PC-3 (cell line): ENCODE measurements around the gene PLA2G7. TPM values are rescaled to one million over a fixed set of nuclear protein-coding genes. Genes with fewer than 3 reads are reported as not detected.
"Not testable (repeated sequence)": the region's sequence is repeated elsewhere in the genome, so short reads cannot be mapped to it uniquely, and the experiment has no call there.

ENCODE experiments used
- ATAC-seq: fragments of 200-7000 bp; cut with Tn5 transposase; 2 replicates; pipeline ENCODE4 v1.9.1; 2020; ENCODE audit warnings: mild to moderate bottlenecking, moderate library complexity
- BruUV-seq: library from RNA; stranded (reverse); fragments of 400-500 nt; replicated peaks from 2 replicates; lab custom pipeline; 2021; lab: Mats Ljungman, UMichigan
- CTCF ChIA-PET: fragments of 300-600 bp; sonication (Branson Sonifier 250); formaldehyde crosslinking; loops from one replicate; lab custom pipeline; 2022; ENCODE audit warnings: antibody characterized with exemption; lab: Charles Lee
- POLR2A ChIA-PET: fragments of 300-600 bp; sonication (Branson Sonifier 250); formaldehyde crosslinking; loops from one replicate; lab custom pipeline; 2022; ENCODE audit warnings: antibody characterized with exemption; ENCODE audit not compliant: unreplicated experiment; lab: Charles Lee
- DNase-seq: peaks from one replicate; pipeline ENCODE4 v3.0.0-alpha.2; 2015
- H2AFZ ChIP-seq: fragments of 300-600 bp; sonication (generic); 2 replicates; pipeline ENCODE4 v1.6.0; 2016; ENCODE audit warnings: antibody characterized with exemption, low read length
- H3F3A ChIP-seq: fragments of 300-600 bp; sonication (generic); one replicate; pipeline ENCODE4 v1.6.0; 2017; ENCODE audit warnings: antibody characterized with exemption, low read length, control low read depth, mild to moderate bottlenecking; ENCODE audit not compliant: unreplicated experiment
- H3K27ac ChIP-seq: fragments of 300-600 bp; sonication (generic); 2 replicates; pipeline ENCODE4 v1.5.1; 2016; ENCODE audit warnings: mild to moderate bottlenecking, low read length
- H3K27me3 ChIP-seq: fragments of 300-600 bp; sonication (generic); 2 replicates; pipeline ENCODE4 v1.6.1; 2016; ENCODE audit warnings: low read length, mixed read lengths
- H3K36me3 ChIP-seq: fragments of 300-600 bp; sonication (generic); 2 replicates; pipeline ENCODE4 v1.6.1; 2016; ENCODE audit warnings: low read depth, mixed run types, low read length, mixed read lengths
- H3K4me1 ChIP-seq: fragments of 300-600 bp; sonication (generic); 2 replicates; pipeline ENCODE4 v1.5.1; 2016; ENCODE audit warnings: low read length; ENCODE audit not compliant: insufficient read depth
- H3K4me2 ChIP-seq: fragments of 300-600 bp; sonication (generic); 2 replicates; pipeline ENCODE4 v1.6.0; 2016; ENCODE audit warnings: low read length
- H3K4me3 ChIP-seq: fragments of 300-600 bp; sonication (generic); 2 replicates; pipeline ENCODE4 v1.5.1; 2016; ENCODE audit warnings: mild to moderate bottlenecking, low read length, mixed read lengths
- H3K79me2 ChIP-seq: fragments of 300-600 bp; sonication (generic); 2 replicates; pipeline ENCODE4 v1.6.1; 2017; ENCODE audit warnings: low read length, mixed read lengths
- H3K9ac ChIP-seq: fragments of 300-600 bp; sonication (generic); 2 replicates; pipeline ENCODE4 v1.6.0; 2016; ENCODE audit warnings: mild to moderate bottlenecking, low read length
- H3K9me2 ChIP-seq: fragments of 300-600 bp; sonication (generic); replicated peaks from 2 replicates; pipeline ENCODE4 v1.6.1; 2016; ENCODE audit warnings: mixed run types, low read length, mixed read lengths
- H3K9me3 ChIP-seq: fragments of 300-600 bp; sonication (generic); 2 replicates; pipeline ENCODE4 v1.6.1; 2016; ENCODE audit warnings: low read length, mixed read lengths
- H4K20me1 ChIP-seq: fragments of 300-600 bp; sonication (generic); 2 replicates; pipeline ENCODE4 v1.6.1; 2016; ENCODE audit warnings: low read length, mixed read lengths
- CTCF ChIP-seq: fragments of 300-600 bp; sonication (generic); conservative IDR thresholded peaks from 2 replicates; pipeline ENCODE4 v1.5.1; 2017; ENCODE audit warnings: antibody characterized with exemption, low read depth, mild to moderate bottlenecking, low read length
- EZH2 ChIP-seq: fragments of 300-600 bp; sonication (generic); IDR thresholded peaks from one replicate; pipeline ENCODE4 v1.6.1; 2017; ENCODE audit warnings: antibody characterized with exemption, mild to moderate bottlenecking, low read length; ENCODE audit not compliant: unreplicated experiment
- EZH2phosphoT487 ChIP-seq: fragments of 300-600 bp; sonication (generic); IDR thresholded peaks from 2 replicates; pipeline ENCODE4 v1.6.1; 2018; ENCODE audit warnings: mild to moderate bottlenecking, antibody characterized with exemption, low read length, borderline replicate concordance
- intact Hi-C: fragments of 100-400 bp; cut with micrococcal nuclease; formaldehyde crosslinking; loops from 2 replicates; pipeline ENCODE4 v1.9.0; 2023
- total RNA-seq: library from RNA; depleted of rRNA; stranded (reverse); fragments of >200 nt; gene quantifications from 2 replicates; pipeline ENCODE4 v1.2.3, GENCODE V29; 2014

The PLA2G7 gene
- total RNA-seq, 1 experiment from 2014 or later = 2.9 TPM

GRCh38 chr6:46746696-46747095, 11.5 kb upstream of the PLA2G7 start, which contains the start of gene ANKRD66:
TSS of gene ANKRD66 (plus strand) at chr6:46746933. CDS start at chr6:46751949, 5,016 bp downstream.
- ChIA-PET POLR2A (no interaction called here), CTCF (no interaction called here)
- no peak for TF ChIP-seq EZH2
- no peak for TF ChIP-seq EZH2phosphoT487
- TF ChIP-seq CTCF = no peak
- Histone ChIP-seq H3K27me3 (no peaks in the 10 kb centered on the region), H3K36me3 (no peaks in the 10 kb centered on the region), H3F3A (no peaks in the 10 kb centered on the region), H3K79me2 (no peaks in the 10 kb centered on the region), H3K4me3 (no peak within 1 kb of the TSS), H3K9me3 (no peaks in the 10 kb centered on the region), H3K9me2 (no peaks in the 10 kb centered on the region), H2AFZ (no peak within 1 kb of the TSS), H3K4me1 (no peaks in the 10 kb centered on the region), H3K9ac (no peak within 1 kb of the TSS), H3K27ac (no peak within 1 kb of the TSS), H3K4me2 (no peak within 1 kb of the TSS), H4K20me1 (no peaks in the 10 kb centered on the region)
- intact Hi-C loops = no loop called here
- no peak for DNase-seq
- no TSS peak for BruUV-seq
- no peak for ATAC-seq

GRCh38 chr6:46745973-46746372, 10.8 kb upstream of the PLA2G7 start:
- no peak overlapping the region for H2AFZ ChIP-seq
- H3K27me3 ChIP-seq = no peaks in the 10 kb centered on the region
- no peaks in the 10 kb centered on the region for H3K36me3 ChIP-seq
- no peak overlapping the region for H3K4me2 ChIP-seq
- no peak for TF ChIP-seq CTCF
- no peak for TF ChIP-seq EZH2
- no peak for TF ChIP-seq EZH2phosphoT487
- H3K9me3 ChIP-seq = no peaks in the 10 kb centered on the region
- POLR2A ChIA-PET = interaction anchor here (0.7 kb wide), 1 partner anchor 36 kb away, joined by 13 read pairs; no protein-coding TSS in a partner anchor
- no peaks in the 10 kb centered on the region for H4K20me1 ChIP-seq
- H3K9me2 ChIP-seq = no peaks in the 10 kb centered on the region; the same call in 1 of the 2 replicates
- H3K79me2 ChIP-seq = no peaks in the 10 kb centered on the region
- no TSS peak for BruUV-seq
- no peaks in the 10 kb centered on the region for H3F3A ChIP-seq
- H3K9ac ChIP-seq = no peak overlapping the region
- CTCF ChIA-PET = no interaction called here
- H3K27ac ChIP-seq = no peak overlapping the region
- H3K4me1 ChIP-seq = no peaks in the 10 kb centered on the region
- no peak for DNase-seq
- intact Hi-C loops = no loop called here
- H3K4me3 ChIP-seq = no peak overlapping the region
- ATAC-seq = no peak

GRCh38 chr6:46744159-46744725, 9.1 kb upstream of the PLA2G7 start:
- ATAC-seq, H3K9me2 ChIP-seq, H3K27me3 ChIP-seq, H4K20me1 ChIP-seq, H3K79me2 ChIP-seq, H3K9ac ChIP-seq, H3K4me1 ChIP-seq, H3K4me2 ChIP-seq, H3K9me3 ChIP-seq, H3F3A ChIP-seq, CTCF ChIA-PET, H3K27ac ChIP-seq, H3K36me3 ChIP-seq, POLR2A ChIA-PET, DNase-seq, BruUV-seq, H2AFZ ChIP-seq, intact Hi-C loops, H3K4me3 ChIP-seq: not testable (repeated sequence)
